HAP-1 (cell line): Measurements from ENCODE around the gene WWP2.
"Not testable (repeated sequence)": the region's sequence is repeated elsewhere in the genome, so short reads cannot be mapped to it uniquely, and the experiment has no call there.

Source experiments
- DNase-seq, 2 experiments: peaks; one replicate each; pipeline ENCODE4 v3.0.0-alpha.2; 2016 to 2020; ENCODE audit warnings: low spot score in 2 of 2
- H3K27me3 ChIP-seq: fragments of 250-450 bp; sonication (Bioruptor Pico); 2 replicates; pipeline ENCODE4 v1.5.1; 2020; ENCODE audit warnings: low read depth, mild to moderate bottlenecking, moderate library complexity
- H3K36me3 ChIP-seq: fragments of 250-450 bp; sonication (Bioruptor Pico); replicated peaks from 2 replicates; pipeline ENCODE4 v1.5.1; 2020; ENCODE audit warnings: mild to moderate bottlenecking
- H3K4me1 ChIP-seq: fragments of 250-450 bp; sonication (Bioruptor Pico); 2 replicates; pipeline ENCODE4 v1.5.1; 2020; ENCODE audit warnings: mild to moderate bottlenecking
- H3K4me3 ChIP-seq: fragments of 250-450 bp; sonication (Bioruptor Pico); 2 replicates; pipeline ENCODE4 v1.5.1; 2020; ENCODE audit warnings: mild to moderate bottlenecking, moderate library complexity
- H3K9me3 ChIP-seq: fragments of 250-450 bp; sonication (Bioruptor Pico); 2 replicates; pipeline ENCODE4 v1.5.1; 2020; ENCODE audit warnings: mild to moderate bottlenecking, moderate library complexity
- in situ Hi-C: fragments of 300-500 bp; cut with MboI; formaldehyde crosslinking; loops from 3 replicates; pipeline ENCODE4 v1.14.3; 2020; ENCODE audit warnings: low sequenced_read_pairs, inconsistent platforms, mixed read lengths

Gene WWP2

GRCh38 chr16:69820926-69821541 lies 58.9 kb downstream of the WWP2 start:
- no peak for DNase-seq
- Histone ChIP-seq H3K36me3 (no peaks in the 10 kb centered on the region), H3K4me3 (no peak overlapping the region), H3K9me3 (no peaks in the 10 kb centered on the region), H3K27me3 (no peaks in the 10 kb centered on the region), H3K4me1 (no peaks in the 10 kb centered on the region)
- in situ Hi-C loops: no loop called here

DNA sequence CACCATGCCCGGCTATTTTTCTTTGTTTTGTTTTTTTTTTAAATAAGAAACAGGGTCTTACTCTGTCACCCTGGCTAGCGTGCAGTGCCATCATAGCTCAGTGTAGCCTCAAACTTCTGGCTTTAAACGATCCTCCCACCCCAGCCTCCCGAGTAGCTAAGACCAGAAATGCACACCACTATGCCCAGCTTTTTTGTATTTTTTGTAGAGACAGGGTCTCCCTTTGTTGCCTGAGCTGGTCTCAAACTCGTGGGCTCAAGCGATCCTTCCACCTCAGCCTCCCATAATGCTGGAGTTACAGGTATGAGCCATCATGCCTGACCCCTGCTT lies 59.7 kb downstream of the WWP2 start:
- Histone ChIP-seq H3K36me3 (no peaks in the 10 kb centered on the region), H3K4me3 (no peak overlapping the region), H3K4me1 (no peaks in the 10 kb centered on the region), H3K27me3 (no peaks in the 10 kb centered on the region), H3K9me3 (no peaks in the 10 kb centered on the region)
- in situ Hi-C loops: no loop called here
- no peak for DNase-seq

GRCh38 chr16:69822174-69822935 lies 60.2 kb downstream of the WWP2 start:
- no peaks in the 10 kb centered on the region for H3K4me1 ChIP-seq
- in situ Hi-C loops: no loop called here
- H3K9me3 ChIP-seq: no peaks in the 10 kb centered on the region
- no peak for DNase-seq
- H3K36me3 ChIP-seq: no peaks in the 10 kb centered on the region
- H3K27me3 ChIP-seq: no peaks in the 10 kb centered on the region
- no peak overlapping the region for H3K4me3 ChIP-seq

GRCh38 chr16:69823831-69824563 lies 61.9 kb downstream of the WWP2 start:
- H3K4me3 ChIP-seq: no peak overlapping the region
- DNase-seq: no peak

GRCh38 chr16:69824564-69825142 lies 62.5 kb downstream of the WWP2 start:
- H3K9me3 ChIP-seq, H3K4me3 ChIP-seq, H3K36me3 ChIP-seq, H3K27me3 ChIP-seq, H3K4me1 ChIP-seq, DNase-seq, in situ Hi-C loops: not testable (repeated sequence)

More at GRCh38 chr16:69823831-69824563, 61.9 kb downstream of the WWP2 start:
- in situ Hi-C loops: no loop called here
- Histone ChIP-seq H3K27me3 (no peaks in the 10 kb centered on the region), H3K4me1 (no peaks in the 10 kb centered on the region), H3K36me3 (no peaks in the 10 kb centered on the region), H3K9me3 (no peaks in the 10 kb centered on the region)

DNA sequence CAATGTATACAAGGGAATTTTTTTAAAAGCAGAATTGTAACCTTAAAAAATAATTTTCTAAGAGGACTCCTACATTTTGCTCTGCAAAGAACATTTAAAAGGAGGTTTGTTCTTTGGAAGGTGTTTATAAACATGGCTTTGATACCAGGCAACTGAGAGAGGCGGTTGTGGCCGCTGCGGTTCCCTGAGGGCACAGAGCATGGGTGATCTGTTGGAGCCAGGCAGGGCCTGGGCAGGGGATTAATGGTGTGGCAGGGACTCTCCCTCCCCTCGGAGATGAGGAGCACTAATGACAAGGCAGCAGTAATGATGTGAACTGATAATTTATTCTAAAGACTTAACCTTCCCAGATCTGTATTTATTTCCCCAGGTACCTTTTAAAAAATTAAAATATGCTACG lies 65.4 kb downstream of the WWP2 start:
- Histone ChIP-seq H3K27me3 (no peaks in the 10 kb centered on the region), H3K4me3 (no peak overlapping the region), H3K9me3 (no peaks in the 10 kb centered on the region), H3K4me1 (no peaks in the 10 kb centered on the region), H3K36me3 (no peaks in the 10 kb centered on the region)
- in situ Hi-C loops: no loop called here
- DNase-seq: no peak

DNA sequence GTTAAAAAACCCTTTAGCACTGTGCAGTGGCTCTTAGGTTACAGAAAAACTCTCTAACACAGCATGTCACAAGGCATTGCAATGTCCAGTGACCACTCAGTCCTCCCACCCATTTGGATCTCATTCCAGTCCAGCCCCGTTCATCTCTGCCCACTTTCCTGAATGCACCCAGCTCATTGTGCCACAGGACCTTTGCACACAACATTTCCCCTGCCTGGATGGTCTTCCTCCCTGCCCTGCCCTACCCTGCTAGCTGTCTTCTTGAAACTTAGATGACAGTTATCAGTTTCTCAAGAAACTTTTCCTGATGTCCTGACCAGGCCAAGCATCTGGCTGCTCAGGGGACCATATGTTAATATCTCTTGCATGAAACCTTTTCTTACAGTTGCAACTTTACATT lies 67.2 kb downstream of the WWP2 start:
- no peak overlapping the region for H3K4me3 ChIP-seq
- in situ Hi-C loops: no loop called here
- H3K9me3 ChIP-seq: no peaks in the 10 kb centered on the region
- H3K36me3 ChIP-seq: no peaks in the 10 kb centered on the region
- H3K4me1 ChIP-seq: no peaks in the 10 kb centered on the region
- no peak for DNase-seq
- H3K27me3 ChIP-seq: no peaks in the 10 kb centered on the region

DNA sequence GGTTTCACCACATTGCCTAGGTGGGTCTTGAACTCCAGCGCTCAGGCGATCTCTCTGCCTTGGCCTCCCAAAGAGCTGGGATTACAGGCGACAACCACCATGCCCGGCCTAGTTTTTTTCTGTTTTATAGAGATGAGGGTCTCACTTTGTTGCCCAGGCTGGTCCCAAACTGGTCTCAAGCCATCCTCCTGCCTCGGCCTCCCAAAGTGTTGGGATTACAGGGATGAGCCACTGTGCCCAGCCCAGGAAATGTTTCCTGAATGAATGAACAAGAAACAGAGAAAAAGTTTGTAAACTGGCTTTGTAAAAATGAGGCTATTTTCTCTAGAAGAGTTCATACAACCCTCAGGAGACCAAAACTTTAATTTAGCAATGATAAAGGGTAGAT lies 68.0 kb downstream of the WWP2 start:
- no peaks in the 10 kb centered on the region for H3K36me3 ChIP-seq
- DNase-seq: no peak
- H3K9me3 ChIP-seq: no peaks in the 10 kb centered on the region
- in situ Hi-C loops: no loop called here
- no peaks in the 10 kb centered on the region for H3K27me3 ChIP-seq
- no peaks in the 10 kb centered on the region for H3K4me1 ChIP-seq
- no peak overlapping the region for H3K4me3 ChIP-seq

GRCh38 chr16:69830534-69831211 lies 68.5 kb downstream of the WWP2 start:
- no peak for DNase-seq
- Histone ChIP-seq H3K4me1 (no peaks in the 10 kb centered on the region), H3K9me3 (no peaks in the 10 kb centered on the region), H3K4me3 (no peak overlapping the region), H3K36me3 (no peaks in the 10 kb centered on the region), H3K27me3 (no peaks in the 10 kb centered on the region)
- in situ Hi-C loops: no loop called here

- H3K4me3 ChIP-seq: no peak overlapping the region
- no peak for DNase-seq
- H3K4me1 ChIP-seq: no peaks in the 10 kb centered on the region
- in situ Hi-C loops: no loop called here
- no peaks in the 10 kb centered on the region for H3K9me3 ChIP-seq
- H3K36me3 ChIP-seq: no peaks in the 10 kb centered on the region
- no peaks in the 10 kb centered on the region for H3K27me3 ChIP-seq
Observed at GRCh38 chr16:69831212-69832123, 69.3 kb downstream of the WWP2 start.

GRCh38 chr16:69833357-69834282 lies 71.5 kb downstream of the WWP2 start:
- H3K36me3 ChIP-seq: no peaks in the 10 kb centered on the region
- in situ Hi-C loops: no loop called here
- H3K9me3 ChIP-seq: no peaks in the 10 kb centered on the region
- peak; percentile 22 to 54 for DNase-seq
- H3K4me3 ChIP-seq: no peak overlapping the region
- no peaks in the 10 kb centered on the region for H3K27me3 ChIP-seq
- H3K4me1 ChIP-seq: no peaks in the 10 kb centered on the region

- Histone ChIP-seq H3K4me3 (no peak overlapping the region), H3K36me3 (no peaks in the 10 kb centered on the region), H3K4me1 (no peaks in the 10 kb centered on the region), H3K27me3 (no peaks in the 10 kb centered on the region), H3K9me3 (no peaks in the 10 kb centered on the region)
- DNase-seq: no peak
- in situ Hi-C loops: no loop called here
Observed at GRCh38 chr16:69834807-69835466, 72.8 kb downstream of the WWP2 start.
